AG09309 (cell line): Measurements from ENCODE around the gene DMRTA2.

Experiments
- DNase-seq: peaks from one replicate; pipeline ENCODE4 v3.0.0-alpha.2; 2010; ENCODE audit warnings: low read depth
- H3K4me3 ChIP-seq: 2 replicates; pipeline ENCODE4 v1.5.1; 2011; ENCODE audit warnings: mild to moderate bottlenecking, low read depth, low read length, moderate library complexity; ENCODE audit not compliant: control insufficient read depth
- CTCF ChIP-seq: IDR thresholded peaks from 2 replicates; pipeline ENCODE4 v1.5.1; 2011; ENCODE audit warnings: mild to moderate bottlenecking, low read depth, low read length, inconsistent platforms; ENCODE audit not compliant: insufficient read depth, control insufficient read depth; ENCODE audit errors: missing control alignments

DMRTA2 gene

GRCh38 chr1:50422946-50423669 lies at the start of gene DMRTA2:
Gene DMRTA2 (minus strand): TSS chr1:50423443. CDS start chr1:50421536, 1,907 bp downstream.
- no peak within 1 kb of the TSS; the same call in 1 of the 2 replicates for H3K4me3 ChIP-seq
- DNase-seq, result no peak
- no peak for TF ChIP-seq CTCF

- H3K4me3 ChIP-seq, result no peak overlapping the region
- TF ChIP-seq CTCF, result no peak
- no peak for DNase-seq
These were observed 48.7 kb upstream of the DMRTA2 start for GRCh38 chr1:50471967-50472366.

GRCh38 chr1:50462964-50463363 lies 39.7 kb upstream of the DMRTA2 start:
- TF ChIP-seq CTCF, result no peak
- H3K4me3 ChIP-seq, result no peak overlapping the region
- DNase-seq, result no peak

- peak; percentile 72 for DNase-seq
- H3K4me3 ChIP-seq, result no peak overlapping the region
- TF ChIP-seq CTCF, result no peak
These were observed 35.3 kb upstream of the DMRTA2 start for GRCh38 chr1:50458507-50458906.

GRCh38 chr1:50454911-50455310 lies 31.7 kb upstream of the DMRTA2 start:
- DNase-seq, result no peak
- H3K4me3 ChIP-seq, result no peak overlapping the region
- TF ChIP-seq CTCF, result no peak

GRCh38 chr1:50453266-50453665 lies 30.0 kb upstream of the DMRTA2 start:
- H3K4me3 ChIP-seq, result no peak overlapping the region
- no peak for DNase-seq
- TF ChIP-seq CTCF, result no peak
